Activated naive CD8-positive, alpha-beta T cell treated with anti-CD3 and anti-CD28 coated beads, Interleukin-2, amount 50 U/mL, for 16 hours (primary cell): ENCODE data around the gene SPACA9.

Experiments used
- DNase-seq: peaks from one replicate; pipeline ENCODE4 v3.0.0-alpha.2; 2020; ENCODE audit warnings: low read depth, low spot score

SPACA9 gene

DNA sequence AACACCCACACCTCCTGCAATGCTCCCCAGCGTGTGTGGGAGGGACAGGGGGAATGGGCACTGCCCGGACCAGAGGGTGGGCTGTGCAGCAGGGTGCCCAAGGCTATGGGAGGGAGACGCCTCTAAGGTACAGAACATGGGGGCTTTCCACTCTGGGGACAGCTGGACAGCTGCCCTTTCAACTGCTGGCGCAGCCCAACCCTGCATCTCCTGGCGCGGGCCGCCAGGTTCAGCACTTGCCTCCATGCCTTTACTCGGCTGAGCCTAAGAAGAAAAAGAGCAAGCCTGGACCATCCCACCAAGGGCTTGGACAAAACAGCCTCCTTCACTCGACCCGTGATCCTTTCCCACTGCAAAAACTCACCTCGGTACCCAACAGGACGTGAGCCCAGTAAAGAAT is 15.6 kb upstream of the SPACA9 start:
- no peak for DNase-seq

DNA sequence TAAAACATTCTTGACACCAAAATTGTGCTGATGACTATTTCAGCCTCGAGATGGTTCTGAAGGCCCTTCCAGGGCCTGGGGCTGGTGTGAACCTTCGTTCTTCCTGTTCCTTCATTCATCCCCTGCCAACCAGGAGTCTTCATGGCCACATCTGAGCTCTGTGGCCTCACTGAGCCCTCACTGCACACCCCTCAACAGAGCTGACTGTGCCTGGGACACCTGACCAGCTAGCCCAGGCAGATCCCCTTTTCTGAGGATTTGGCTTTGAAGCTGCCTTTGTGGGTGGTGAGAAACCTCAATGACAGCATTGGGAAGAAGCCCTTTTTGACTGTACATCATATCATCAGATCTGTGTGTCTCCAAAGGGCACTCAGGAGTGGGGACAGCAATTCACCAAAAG is 14.4 kb upstream of the SPACA9 start:
- DNase-seq: no peak

DNA sequence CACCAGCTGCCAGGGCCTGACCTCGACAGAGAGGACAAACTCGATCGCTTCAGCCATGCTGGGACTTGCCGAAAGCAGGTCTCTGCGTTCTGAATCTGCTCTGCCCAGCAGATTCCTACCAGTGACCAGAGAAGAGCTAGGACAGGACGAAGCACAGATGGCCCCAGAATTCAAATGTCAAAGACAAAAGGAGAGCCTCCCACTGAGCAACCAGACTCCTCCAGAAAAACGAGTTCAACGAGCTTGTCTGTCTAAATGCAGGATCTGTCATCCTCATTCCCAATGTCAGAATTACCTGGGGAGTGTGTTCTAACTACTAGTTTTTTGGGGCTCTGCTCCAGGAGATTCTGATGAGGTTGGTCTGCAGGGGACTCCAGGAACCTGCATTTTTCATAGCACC is 14.0 kb upstream of the SPACA9 start:
- no peak for DNase-seq

DNA sequence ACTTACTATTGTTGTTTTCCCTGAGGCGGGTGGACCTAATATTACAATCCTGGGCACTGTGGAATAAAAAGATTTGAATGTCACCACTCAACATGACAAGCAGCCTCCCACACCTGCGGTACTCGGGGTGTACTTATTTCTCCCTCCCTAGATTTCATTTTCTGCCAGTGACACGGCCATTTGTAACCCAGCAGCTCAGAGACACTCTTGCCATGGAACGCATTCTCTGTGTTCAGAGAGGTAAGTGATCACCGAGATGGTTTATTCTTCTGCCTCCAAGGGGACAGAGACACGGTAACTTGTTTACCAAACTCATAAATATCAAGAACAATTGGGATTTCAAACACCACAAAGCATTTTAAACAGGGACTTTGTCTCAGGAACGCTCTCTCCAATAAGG is 11.8 kb upstream of the SPACA9 start:
- DNase-seq: no peak

DNA sequence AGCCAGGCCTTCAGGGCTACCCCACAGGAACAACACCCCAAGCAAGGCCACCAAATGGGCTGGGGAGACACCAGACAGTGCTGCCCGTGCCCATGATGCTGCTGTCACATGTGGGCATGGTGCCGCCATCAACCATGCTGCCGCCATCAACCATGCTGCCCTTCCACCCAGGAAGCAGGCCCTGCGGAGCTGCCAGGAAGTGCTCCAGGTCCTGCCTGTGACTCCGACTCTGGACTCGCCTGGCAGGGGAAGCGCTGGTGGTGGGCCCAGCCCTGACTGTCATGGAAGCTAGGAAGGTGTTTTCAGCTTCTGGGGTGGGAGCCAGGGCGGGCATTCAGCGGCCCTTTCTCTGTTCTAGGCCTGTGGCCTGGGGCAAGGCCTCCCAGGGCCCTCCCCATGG is 9.4 kb upstream of the SPACA9 start:
- no peak for DNase-seq

DNA sequence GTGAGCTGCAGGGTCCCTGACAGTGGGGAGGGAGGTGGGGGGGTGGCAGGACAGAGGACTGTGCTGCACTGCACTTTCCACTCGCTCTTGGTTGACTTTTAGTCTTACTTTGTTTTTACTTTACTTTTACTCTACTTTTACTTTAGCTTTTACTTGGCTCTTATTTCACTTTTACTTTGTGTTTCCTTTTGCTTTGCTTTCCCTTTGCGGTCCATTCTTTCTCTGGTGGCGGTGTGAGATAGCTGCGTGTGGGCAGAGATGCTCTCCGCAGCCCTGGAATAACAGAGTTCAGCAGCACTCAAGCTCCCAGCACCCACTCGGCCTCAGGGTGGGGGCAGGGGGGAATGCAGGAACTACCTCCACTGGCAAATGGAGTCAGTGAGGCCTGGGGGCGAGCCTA is 5.3 kb upstream of the SPACA9 start:
- DNase-seq: no peak

DNA sequence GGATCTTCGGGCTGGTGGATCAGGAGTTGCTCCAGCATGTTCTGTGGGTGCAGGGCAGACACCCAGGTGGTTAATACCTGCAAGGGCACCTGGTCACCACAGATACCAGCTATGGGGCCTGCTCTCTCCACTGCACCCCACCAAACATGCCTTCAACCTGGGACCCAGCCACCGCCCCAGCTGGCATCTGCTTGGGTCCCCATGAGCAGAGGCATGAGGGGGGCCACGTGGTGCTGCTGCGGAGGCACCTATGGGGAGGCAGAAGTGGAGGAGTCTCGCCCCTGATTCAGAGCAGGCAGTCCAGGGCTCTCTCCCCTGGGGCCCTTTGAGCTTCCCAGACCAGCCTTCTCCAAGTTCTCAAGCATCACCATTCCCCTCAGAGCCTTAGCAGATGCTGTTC is 3.5 kb upstream of the SPACA9 start:
- DNase-seq: no peak

DNA sequence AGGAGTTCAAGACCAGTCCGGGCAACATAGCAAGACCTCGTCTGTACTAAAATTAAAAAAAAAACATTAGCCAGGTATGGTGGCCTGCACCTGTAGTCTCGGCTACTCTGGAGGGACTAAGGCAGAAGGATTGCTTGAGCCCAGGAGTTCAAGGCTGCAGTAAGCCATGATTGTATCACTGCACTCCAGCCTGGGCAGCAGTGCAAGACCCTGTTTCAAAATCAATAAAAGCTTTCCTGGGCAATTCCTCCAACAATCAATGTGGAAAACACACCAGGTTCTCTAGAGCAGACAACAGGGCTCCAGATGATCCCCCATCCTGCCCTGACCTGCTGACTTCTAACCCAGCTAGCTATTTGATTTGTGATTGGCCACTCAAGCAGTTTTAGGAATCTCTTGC is 1.8 kb upstream of the SPACA9 start:
- DNase-seq: no peak

DNA sequence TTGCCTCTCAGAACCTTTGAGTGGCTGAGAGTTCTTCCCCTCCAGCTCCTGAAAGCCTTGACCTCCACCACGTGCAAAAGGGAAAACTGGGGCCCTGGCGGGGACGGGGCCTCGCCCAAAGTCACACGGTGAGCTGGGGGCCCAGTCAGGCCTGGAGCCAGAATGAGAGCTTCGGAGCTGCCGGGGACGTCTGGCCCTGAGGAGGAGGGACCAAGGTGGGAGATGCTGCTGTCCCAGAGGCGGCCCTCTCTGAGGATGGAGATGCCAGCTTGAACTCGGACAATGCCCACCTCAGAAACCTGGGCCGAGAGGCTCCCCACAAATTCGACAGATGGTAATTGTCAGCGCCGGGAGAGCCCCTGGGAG is 1.3 kb upstream of the SPACA9 start:
- DNase-seq: no peak

DNA sequence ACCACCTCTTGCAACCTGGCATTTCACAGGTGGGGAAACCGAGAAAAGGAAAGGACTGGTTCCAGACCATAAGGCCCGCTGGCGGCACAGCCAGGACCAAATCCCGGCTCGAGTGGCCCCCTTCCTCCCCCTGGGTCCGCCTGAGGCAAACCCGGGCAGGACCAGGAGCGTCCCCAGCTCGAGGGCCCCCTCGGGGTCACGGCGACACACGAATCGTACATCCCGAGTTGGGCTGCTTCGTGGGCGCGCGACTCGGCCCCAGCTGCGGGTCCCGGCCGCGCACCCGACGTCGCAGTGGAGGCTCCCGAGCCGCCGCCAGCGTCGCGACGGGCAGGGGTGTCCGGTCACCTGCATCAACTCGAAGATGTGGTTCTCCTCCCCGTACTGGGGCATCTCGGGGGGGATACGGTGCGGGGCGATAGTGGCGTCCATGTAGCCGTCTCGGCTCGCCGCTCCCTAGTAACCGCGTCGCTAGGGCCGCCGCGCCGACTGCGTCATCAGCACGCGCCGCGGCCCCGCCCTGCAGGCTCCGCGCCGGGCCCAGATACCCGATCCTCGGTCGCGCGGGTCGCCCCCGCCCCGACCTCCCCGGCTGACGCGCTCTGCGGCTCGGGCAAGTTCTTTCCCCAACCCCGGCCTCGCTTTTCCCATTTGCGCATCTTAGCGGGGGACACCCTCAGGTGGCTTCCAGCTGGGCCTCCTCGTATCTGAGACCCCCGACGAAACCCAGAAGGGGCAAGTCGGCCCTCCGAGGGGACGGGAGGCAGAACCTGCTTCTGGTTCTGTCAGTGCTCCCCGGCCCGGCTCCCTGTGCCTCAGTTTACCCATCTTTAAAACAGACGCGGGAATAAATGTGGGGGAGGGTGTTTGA is 639 bp upstream of the SPACA9 start, which contains the start of gene AK8:
AK8 (minus strand) TSS at position 461 of the 871 bp plus-strand sequence; CDS start at position 432, 29 bp downstream.
- DNase-seq: peak; percentile 38

DNA sequence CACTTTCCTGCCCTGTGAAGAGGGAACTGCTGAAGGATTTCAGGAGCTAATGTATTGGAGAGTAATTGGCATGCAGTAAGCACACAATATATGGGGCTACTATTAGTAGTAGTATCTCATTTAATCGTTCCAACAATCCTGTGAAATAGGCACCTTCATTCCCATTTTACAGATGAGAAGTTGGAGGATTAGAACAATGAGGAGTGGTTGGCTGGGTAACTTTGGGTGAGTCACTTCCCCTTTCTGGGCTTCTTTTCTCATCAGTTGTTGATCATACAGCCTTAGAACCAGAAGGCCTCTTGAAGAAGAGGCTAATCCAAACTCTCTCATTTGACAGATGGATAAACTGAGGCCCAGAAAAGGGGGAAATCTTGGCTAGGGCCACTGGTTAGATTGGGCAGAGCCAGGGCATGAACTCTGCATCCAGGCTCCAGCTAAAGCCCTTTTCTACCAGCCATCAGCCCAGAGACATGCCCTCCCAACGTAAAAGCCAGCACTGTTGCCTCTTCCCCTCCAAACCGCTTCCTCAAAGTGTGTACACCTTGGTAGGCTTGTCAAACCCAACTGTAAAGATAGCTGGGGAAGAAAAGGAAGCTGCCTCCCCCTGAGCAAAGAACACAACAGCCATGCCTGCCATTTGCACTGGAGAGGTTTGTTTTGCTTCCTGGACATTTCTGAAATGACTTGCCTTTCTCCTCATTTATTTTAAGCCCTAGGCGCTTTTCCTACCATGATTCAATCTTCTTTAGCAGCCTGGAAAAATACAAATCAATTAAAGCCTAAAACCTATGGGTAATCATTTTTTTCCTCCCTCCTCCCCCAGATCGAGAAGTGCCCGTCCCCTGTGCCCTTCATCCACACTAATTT is 992 bp downstream of the SPACA9 start:
- no peak for DNase-seq

DNA sequence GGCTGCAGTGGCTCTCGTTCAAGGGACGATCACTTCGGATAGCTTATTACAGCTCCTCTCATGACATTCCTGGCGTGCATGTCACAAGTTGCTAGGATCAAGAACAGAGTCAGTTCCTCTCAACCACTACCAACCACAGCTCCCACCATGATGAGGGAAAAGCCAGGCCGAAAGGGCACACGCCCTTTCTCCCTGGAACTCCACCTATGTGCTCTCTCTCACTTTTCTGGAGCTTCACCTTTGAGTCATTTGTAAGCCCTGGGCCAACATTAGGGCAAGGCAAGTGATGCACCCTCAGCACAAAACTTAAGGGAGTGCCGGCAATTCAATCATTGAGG is 1.6 kb downstream of the SPACA9 start:
- no peak for DNase-seq

DNA sequence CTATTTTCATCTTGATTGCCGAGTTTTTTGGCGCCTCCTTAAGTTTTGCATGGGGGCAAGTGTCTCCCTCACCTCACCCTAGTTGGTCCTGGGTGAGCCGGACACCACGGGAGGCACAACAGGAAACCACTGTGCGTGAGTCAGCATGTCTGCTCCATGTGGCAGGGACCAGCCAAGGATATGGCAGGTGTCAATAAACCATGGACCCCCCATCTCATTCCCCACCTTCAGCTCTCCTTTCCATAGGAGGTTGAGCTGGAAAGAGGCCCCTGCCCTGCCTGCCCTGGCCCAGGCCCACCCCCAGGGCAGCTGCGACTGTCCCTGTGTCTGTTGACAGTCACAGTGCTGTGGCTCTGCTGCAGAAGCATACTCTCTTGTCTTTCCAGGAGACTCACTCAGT is 3.1 kb downstream of the SPACA9 start:
- DNase-seq: no peak

DNA sequence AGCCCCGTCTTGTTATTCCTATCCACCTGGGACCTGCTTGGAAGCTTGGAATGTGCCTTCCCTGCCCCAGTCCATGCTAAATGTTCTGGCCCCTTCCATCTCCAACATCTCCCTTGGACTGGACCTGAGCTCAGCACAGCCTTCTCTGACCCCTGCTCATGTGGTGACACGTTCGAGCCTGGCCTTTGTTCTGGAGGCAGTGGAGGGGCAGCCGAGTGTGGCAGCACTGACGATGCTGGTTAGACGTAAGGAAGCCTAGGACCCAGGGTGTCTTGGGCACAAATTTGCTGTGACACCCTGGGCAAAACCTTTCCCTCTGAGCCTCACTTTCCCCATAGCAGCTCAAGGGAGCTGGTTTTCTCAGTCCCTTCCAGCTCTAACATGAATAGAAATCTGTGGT is 3.9 kb downstream of the SPACA9 start:
- no peak for DNase-seq

DNA sequence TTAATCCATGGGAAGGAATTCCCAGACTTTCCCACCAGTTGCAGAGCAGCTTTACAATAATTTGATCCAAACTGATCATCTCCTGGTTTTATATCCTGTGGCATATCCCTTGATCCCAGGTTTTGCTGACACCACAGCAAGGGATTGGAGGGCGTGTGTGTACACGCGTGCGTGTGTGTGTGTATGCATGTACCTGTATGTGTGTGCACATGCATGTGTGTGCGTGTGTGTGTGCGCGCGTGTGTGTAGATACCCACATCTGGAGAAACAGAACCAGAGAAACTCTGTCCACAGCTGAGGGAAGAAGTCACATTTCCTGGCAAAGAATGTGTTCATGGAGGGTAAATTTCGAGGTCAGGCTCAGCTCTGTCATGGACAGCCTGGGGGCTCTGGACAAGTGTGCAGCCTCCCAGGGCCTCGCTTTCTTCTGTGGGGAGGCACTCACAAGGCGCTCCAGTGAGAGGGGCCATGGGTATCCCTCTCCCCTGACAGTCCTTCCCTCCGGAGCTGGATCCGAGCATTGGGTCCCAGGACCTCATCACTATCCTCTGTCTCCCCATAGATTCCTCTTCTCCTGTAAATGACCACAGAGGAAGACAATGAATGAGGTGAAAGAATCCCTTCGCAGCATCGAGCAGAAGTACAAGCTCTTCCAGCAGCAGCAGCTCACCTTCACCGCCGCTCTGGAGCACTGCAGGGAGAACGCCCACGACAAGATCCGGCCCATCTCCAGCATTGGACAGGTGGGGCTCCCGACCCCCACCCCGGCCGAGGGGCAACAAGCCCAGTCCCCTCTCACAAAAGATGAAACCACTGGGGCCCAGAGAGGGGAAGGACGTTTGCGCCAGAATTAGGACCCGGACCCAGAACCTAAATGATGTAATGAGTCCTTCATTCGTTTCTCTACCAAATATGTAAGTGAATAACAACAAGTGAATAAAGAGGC is 4.9 kb downstream of the SPACA9 start:
- no peak for DNase-seq

DNA sequence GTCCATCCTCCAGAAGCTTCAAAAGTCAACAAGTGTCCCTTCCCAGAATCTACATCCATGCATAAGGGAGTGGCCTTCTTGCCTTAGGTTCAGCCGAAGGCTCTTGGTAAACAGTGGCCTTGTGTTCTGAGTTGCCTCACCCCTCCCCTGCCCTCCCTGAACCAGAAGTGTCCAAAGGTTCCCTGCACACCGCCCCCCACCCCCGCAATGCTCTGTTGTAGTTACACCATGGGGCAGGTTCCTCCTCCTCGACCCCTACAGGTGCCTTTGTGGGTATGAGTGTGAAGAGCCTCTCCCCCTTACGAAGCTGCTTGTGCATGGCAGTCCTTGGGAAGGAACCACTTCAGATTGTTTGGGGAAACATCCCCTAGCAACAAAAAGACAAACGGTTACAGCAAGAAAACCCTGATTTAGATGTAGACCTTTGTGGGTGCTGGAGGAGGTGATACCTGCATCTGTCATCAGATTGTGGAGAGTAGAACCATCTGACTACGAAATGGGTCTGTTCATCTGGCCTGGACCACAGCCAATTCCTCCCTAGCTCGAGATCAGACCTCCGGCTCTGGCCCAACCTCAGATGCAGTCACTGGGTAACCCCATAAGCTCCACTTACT is 7.1 kb downstream of the SPACA9 start:
- no peak for DNase-seq

DNA sequence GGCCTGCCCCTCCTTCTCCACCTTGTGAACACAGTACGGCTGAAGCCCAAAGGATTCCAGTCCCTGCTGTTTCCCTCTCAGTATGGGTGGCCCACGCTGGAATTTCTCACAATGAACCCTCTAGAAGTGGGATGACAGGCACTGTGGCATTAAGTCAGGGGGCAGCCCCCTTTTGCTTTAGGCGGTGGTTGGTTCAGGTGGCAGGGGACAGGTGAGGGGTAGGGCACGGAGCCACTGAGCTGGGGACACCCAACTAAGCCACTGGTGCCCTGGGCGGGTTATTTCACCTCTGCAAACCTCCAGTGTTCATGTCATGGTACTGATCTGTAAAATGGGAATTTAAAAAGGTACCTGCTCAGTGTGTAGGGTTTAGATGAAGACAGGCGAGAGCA is 7.6 kb downstream of the SPACA9 start:
- DNase-seq: no peak

DNA sequence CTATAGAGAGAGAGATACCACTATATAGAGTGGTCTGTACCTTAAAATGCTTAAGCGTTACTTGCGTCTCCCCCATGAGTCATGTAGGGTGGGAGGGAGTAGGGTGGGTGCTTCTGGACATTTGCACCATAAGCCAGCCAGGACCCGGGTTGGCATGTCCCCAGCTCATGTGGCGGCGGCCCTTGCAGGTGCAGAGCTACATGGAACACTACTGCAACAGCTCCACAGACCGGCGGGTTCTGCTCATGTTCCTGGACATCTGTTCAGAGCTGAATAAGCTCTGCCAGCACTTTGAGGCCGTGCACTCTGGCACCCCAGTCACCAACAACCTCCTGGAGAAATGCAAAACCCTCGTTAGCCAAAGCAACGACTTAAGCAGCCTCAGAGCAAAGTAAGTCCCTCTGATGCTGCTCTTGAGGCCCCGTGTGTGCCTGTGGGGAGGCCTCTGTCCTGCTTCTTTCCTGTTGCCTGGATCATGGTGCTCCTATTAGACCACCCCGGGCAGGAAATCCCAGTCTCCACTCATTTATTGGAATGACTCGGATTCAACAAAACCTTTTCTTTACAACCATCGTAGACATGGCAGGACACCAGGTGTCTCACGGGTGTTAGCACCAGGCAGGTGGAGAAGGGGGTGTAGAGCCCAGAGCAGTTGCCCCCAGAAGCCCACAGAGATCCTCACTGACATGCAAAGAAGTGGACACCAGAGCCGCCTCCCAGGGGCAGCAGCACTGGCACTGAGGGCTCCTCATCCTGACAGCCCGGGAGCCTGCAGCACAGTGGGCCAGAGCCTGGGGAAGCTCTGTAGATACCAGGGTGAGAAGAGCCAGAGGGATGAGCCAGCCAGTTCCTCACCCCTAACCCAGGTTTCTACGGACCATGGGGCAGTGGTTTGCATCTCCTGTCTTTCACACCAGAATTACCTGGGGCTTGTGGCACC is 8.8 kb downstream of the SPACA9 start:
- no peak for DNase-seq

DNA sequence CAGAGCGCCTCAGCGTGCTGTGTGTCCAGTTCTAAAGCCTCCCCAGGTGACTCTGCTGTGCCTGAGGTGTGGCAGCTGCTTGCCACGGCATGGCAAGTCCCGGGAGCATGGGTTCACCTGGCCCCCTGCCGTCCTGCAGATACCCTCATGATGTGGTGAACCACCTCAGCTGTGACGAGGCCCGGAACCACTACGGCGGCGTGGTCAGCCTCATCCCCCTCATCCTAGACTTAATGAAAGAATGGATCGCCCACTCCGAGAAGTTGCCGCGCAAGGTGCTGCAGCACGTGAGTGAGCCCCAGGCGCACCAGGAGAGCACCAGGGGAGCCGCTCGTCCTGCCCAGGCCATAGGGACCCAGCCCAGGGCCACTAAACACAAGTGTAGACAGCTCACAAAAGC is 9.5 kb downstream of the SPACA9 start:
- no peak for DNase-seq

DNA sequence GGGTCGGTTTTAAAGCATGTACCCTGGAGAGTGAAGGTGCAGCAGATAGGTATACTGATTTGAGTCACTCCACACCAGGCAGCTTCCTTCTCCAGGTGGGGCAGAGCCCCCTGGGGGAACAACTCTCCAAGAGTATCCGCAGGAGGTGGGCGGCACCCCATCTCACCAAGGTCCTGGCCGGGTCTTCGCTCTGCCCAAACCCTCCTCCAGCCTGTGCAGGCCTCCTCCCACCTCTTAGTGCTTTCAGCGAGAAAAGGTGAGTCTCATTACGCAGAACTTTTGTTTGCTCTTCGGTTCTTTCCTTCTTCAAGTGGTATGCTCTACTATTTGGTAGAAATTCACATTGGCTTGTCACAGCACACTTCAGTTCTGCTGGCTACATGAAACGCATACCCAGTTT is 13.7 kb downstream of the SPACA9 start:
- no peak for DNase-seq
